ENCODE results near the gene CCDC85C. TPM values are rescaled to one million over a fixed set of nuclear protein-coding genes. Genes with fewer than 3 reads are reported as not detected.

The CCDC85C gene
- total and polyA plus RNA-seq, 4 donors = 4.0 to 23.9 (median 9.6) TPM

DNA sequence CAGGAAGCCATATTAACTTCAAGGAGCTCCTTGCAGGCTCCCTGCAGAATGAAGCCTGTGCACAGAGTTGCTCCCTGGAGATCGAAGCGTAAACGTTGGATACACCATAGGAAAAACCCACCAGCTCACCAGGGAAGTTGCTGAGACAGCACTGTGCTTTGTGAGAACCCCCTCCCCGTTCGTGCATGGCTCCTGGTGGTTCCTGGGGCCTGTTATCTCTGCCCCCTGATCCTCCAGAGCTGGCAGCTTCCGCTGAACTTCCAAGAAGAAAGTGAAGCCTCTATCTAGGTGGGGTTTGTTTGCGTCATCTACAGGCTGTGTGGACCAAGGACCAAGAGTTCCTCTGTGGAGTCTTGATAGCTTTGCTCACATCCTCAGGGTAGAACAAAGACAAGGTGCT lies 2.4 kb upstream of the CCDC85C start:
- Histone ChIP-seq H3K27me3 (ENCODE audit: control insufficient read depth in 4 of 4, insufficient read depth in 4 of 4, low read length in 3 of 4) (no peaks in the 10 kb centered on the region), H3K9me3 (ENCODE audit: control insufficient read depth in 4 of 4, low read length in 3 of 4) (no peaks in the 10 kb centered on the region), H3K36me3 (ENCODE audit: control insufficient read depth in 4 of 4, insufficient read depth in 3 of 4, low read depth in 1 of 4, low read length in 3 of 4) (no peaks in the 10 kb centered on the region), H3K27ac (ENCODE audit: low read depth in 1 of 2, low read length in 2 of 2) (no peak overlapping the region), H3K4me3 (ENCODE audit: low read depth in 1 of 3, low read length in 3 of 3) (no peak overlapping the region), H3K9ac (ENCODE audit: low read depth in 1 of 2, low read length in 2 of 2) (no peak overlapping the region), H3K4me1 (ENCODE audit: control insufficient read depth in 4 of 4, insufficient read depth in 4 of 4, low read length in 3 of 4) (peaks cover 5 to 22% (median 7%) of the 10 kb centered on the region in 4 donors)
- no peak for TF ChIP-seq HNF4G (IDR thresholded peaks at IDR 0.05)
- TF ChIP-seq, protein P1, sequence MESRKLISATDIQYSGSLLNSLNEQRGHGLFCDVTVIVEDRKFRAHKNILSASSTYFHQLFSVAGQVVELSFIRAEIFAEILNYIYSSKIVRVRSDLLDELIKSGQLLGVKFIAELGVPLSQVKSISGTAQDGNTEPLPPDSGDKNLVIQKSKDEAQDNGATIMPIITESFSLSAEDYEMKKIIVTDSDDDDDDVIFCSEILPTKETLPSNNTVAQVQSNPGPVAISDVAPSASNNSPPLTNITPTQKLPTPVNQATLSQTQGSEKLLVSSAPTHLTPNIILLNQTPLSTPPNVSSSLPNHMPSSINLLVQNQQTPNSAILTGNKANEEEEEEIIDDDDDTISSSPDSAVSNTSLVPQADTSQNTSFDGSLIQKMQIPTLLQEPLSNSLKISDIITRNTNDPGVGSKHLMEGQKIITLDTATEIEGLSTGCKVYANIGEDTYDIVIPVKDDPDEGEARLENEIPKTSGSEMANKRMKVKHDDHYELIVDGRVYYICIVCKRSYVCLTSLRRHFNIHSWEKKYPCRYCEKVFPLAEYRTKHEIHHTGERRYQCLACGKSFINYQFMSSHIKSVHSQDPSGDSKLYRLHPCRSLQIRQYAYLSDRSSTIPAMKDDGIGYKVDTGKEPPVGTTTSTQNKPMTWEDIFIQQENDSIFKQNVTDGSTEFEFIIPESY (IDR thresholded peaks at IDR 0.05) = no peak
- TF ChIP-seq RAD21 (IDR thresholded peaks at IDR 0.05) = no peak
- no peak for TF ChIP-seq JUND (IDR thresholded peaks at IDR 0.05)
- no peak for TF ChIP-seq SP1 (IDR thresholded peaks at IDR 0.05)
- no peak for TF ChIP-seq TAF1 (conservative IDR thresholded peaks at IDR 0.05)
- no peak for DNase-seq (ENCODE audit: low spot score)
- WGBS = 76% methylated on average over 7 of the region's 7 CpGs

DNA sequence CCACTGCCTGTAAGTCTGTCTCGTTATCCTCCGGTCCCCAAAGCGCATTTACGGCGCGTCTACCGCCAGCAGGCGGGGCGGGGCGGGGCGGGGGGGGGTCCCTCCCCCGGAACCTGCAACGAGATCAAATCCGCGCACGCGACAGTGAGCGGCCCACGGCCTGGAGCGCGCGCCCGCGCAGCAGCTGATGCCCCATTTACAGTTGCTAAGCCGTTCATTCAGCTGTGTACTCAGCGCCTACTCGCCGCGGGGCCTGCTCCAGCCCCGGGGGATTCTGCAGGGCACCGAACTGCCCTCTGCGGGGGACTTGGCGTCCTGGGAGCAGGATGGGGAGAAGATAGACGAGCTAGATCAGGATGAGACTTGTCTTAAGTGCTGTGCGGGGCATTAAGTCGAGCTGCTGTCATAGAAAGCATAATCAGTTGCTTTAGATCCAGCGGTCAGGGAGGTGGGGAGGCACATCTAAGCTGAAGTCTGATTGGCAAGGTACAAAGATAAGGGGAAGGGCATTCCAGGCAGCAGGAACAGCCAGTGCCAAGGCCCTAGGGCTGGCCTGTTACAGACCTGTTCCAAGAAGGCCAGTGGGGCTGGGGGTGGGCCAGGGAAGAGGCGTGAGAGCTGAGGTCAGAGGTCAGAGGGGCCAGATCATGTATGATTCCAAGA lies 1.4 kb upstream of the CCDC85C start:
- Histone ChIP-seq H3K36me3 (ENCODE audit: control insufficient read depth in 4 of 4, insufficient read depth in 3 of 4, low read depth in 1 of 4, low read length in 3 of 4) (no peaks in the 10 kb centered on the region), H3K27ac (ENCODE audit: low read depth in 1 of 2, low read length in 2 of 2) (peak overlapping the region; percentile 77 to 81), H3K9ac (ENCODE audit: low read depth in 1 of 2, low read length in 2 of 2) (peak overlapping the region; percentile 30 to 39), H3K9me3 (ENCODE audit: control insufficient read depth in 4 of 4, low read length in 3 of 4) (no peaks in the 10 kb centered on the region), H3K4me1 (ENCODE audit: control insufficient read depth in 4 of 4, insufficient read depth in 4 of 4, low read length in 3 of 4) (peaks cover 11 to 32% (median 15%) of the 10 kb centered on the region in 4 donors), H3K27me3 (ENCODE audit: control insufficient read depth in 4 of 4, insufficient read depth in 4 of 4, low read length in 3 of 4) (no peaks in the 10 kb centered on the region), H3K4me3 (ENCODE audit: low read depth in 1 of 3, low read length in 3 of 3) (peak overlapping the region in 2 of 3 donors; percentile 76 to 82)
- DNase-seq (ENCODE audit: low spot score) = peak; percentile 52
- 1% methylated on average over 38 of the region's 38 CpGs for WGBS
- TF ChIP-seq, protein P2, sequence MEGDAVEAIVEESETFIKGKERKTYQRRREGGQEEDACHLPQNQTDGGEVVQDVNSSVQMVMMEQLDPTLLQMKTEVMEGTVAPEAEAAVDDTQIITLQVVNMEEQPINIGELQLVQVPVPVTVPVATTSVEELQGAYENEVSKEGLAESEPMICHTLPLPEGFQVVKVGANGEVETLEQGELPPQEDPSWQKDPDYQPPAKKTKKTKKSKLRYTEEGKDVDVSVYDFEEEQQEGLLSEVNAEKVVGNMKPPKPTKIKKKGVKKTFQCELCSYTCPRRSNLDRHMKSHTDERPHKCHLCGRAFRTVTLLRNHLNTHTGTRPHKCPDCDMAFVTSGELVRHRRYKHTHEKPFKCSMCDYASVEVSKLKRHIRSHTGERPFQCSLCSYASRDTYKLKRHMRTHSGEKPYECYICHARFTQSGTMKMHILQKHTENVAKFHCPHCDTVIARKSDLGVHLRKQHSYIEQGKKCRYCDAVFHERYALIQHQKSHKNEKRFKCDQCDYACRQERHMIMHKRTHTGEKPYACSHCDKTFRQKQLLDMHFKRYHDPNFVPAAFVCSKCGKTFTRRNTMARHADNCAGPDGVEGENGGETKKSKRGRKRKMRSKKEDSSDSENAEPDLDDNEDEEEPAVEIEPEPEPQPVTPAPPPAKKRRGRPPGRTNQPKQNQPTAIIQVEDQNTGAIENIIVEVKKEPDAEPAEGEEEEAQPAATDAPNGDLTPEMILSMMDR (IDR thresholded peaks at IDR 0.05; ENCODE audit: low read depth, low read length, missing input control) = no peak
- TF ChIP-seq FOXA1 (IDR thresholded peaks at IDR 0.05) (no peak), NR2F2 (IDR thresholded peaks at IDR 0.05) (peak; percentile 17), JUND (IDR thresholded peaks at IDR 0.05) (no peak), TAF1 (conservative IDR thresholded peaks at IDR 0.05) (no peak), RAD21 (IDR thresholded peaks at IDR 0.05) (peak in 1 of 2 donors; percentile 36), GABPA (IDR thresholded peaks at IDR 0.05 in 1 of 2, conservative IDR thresholded peaks at IDR 0.05 in 1 of 2) (peak in 1 of 2 donors; percentile 23), HNF4G (IDR thresholded peaks at IDR 0.05) (no peak), YY1 (IDR thresholded peaks at IDR 0.05) (no peak), SP1 (IDR thresholded peaks at IDR 0.05) (peak; percentile 33), RXRA (IDR thresholded peaks at IDR 0.05) (peak in 1 of 2 donors; percentile 11), EGR1 (IDR thresholded peaks at IDR 0.05; ENCODE audit: low read depth in 2 of 2) (no peak), HNF4A (conservative IDR thresholded peaks at IDR 0.05) (peak; percentile 6 to 28), FOXA2 (IDR thresholded peaks at IDR 0.05) (no peak)
- TF ChIP-seq, protein P3, sequence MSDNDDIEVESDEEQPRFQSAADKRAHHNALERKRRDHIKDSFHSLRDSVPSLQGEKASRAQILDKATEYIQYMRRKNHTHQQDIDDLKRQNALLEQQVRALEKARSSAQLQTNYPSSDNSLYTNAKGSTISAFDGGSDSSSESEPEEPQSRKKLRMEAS (IDR thresholded peaks at IDR 0.05) = no peak
- TF ChIP-seq, protein P1 (IDR thresholded peaks at IDR 0.05) = no peak
- TF ChIP-seq, protein P4, sequence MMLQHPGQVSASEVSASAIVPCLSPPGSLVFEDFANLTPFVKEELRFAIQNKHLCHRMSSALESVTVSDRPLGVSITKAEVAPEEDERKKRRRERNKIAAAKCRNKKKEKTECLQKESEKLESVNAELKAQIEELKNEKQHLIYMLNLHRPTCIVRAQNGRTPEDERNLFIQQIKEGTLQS (IDR thresholded peaks at IDR 0.05) = no peak
- TF ChIP-seq, protein P5, sequence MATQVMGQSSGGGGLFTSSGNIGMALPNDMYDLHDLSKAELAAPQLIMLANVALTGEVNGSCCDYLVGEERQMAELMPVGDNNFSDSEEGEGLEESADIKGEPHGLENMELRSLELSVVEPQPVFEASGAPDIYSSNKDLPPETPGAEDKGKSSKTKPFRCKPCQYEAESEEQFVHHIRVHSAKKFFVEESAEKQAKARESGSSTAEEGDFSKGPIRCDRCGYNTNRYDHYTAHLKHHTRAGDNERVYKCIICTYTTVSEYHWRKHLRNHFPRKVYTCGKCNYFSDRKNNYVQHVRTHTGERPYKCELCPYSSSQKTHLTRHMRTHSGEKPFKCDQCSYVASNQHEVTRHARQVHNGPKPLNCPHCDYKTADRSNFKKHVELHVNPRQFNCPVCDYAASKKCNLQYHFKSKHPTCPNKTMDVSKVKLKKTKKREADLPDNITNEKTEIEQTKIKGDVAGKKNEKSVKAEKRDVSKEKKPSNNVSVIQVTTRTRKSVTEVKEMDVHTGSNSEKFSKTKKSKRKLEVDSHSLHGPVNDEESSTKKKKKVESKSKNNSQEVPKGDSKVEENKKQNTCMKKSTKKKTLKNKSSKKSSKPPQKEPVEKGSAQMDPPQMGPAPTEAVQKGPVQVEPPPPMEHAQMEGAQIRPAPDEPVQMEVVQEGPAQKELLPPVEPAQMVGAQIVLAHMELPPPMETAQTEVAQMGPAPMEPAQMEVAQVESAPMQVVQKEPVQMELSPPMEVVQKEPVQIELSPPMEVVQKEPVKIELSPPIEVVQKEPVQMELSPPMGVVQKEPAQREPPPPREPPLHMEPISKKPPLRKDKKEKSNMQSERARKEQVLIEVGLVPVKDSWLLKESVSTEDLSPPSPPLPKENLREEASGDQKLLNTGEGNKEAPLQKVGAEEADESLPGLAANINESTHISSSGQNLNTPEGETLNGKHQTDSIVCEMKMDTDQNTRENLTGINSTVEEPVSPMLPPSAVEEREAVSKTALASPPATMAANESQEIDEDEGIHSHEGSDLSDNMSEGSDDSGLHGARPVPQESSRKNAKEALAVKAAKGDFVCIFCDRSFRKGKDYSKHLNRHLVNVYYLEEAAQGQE (IDR thresholded peaks at IDR 0.05) = no peak

Measured in liver (tissue), 9 donors.